Measurements from ENCODE around the gene ART3.

The ART3 gene

GRCh38 chr4:76072760-76073159, 1.7 kb upstream of the ART3 start:
- DNase-seq (ENCODE audit: low read depth), result no peak

DNA sequence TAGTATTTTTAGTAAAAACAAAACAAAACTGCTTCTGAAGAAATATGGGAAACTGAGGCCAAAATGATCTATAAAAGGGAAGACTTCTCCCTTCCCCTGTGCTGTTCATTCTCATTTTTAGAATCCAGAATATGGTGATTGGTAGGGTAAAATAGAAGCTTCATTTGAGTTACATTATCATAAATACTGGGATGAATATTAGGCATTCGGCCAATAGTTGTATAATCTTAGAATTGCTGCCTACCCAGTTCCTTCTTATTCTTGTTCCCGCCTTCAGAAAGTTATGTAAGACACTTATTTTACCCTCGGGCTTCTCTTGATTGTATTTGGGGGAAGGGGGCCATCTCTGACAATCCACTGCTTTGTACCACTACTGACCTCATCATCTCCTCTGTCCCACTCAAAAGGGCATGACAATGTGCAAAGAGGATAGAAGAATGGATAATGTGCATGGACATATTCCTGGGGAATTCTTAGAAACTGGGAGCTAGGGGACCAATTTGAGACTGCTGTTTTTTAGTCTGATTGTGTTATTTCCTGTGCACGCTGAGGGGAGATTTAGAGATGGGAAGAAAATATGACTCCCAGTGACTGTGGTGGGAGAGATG, 588 bp downstream of the ART3 start:
- no peak for DNase-seq (ENCODE audit: low read depth)

GRCh38 chr4:76078033-76078613, 3.6 kb downstream of the ART3 start:
- no peak for DNase-seq (ENCODE audit: low read depth)

DNA sequence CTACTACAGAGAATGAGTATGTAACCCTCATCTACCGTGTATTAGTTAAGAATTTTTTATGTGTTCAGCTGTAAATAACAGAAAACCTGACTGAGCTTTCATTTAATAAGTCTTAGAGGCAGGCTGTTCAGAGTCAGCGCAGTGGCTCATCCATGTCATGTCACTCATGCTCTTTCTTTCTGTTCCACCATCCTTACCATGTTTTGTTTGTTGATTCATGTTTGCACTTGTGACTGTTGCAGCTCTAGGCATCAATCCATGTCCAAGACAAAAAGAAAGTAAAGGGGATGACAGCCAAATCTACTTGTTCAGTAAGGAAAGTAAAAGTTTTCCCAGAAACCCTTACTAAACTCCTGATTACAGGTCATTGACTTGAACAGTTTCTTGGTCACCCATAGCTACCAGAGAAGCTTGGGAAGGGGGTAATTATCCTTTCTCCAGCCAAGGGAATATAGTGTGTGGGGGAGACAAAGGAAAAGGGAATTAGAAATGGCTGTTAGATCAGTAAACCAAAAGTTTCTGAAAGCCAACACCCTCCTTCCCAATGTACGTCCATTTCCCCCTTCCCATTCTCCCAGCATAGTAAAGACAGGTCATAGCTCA, 9.0 kb downstream of the ART3 start:
- DNase-seq (ENCODE audit: low read depth), result no peak

DNA sequence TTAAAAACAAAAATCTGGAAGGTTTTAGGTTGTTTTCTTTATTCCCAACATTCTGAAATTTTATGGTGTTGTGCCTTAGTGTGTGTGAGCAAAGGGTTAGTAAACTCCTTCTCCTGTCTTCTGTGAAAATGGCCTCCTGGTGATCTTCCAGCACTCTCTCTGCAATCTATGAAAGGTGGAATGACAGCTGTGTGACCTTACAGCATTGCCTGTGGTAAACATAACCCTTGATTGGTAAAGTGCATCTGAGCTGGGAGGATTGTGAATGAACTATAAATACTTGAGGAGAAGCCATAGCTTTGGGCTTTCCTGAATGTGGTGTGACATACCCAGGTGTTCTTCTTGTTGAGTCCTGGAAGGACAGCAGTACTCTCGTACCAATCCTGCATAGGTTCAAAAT, 10.0 kb downstream of the ART3 start:
- no peak for DNase-seq (ENCODE audit: low read depth)

DNA sequence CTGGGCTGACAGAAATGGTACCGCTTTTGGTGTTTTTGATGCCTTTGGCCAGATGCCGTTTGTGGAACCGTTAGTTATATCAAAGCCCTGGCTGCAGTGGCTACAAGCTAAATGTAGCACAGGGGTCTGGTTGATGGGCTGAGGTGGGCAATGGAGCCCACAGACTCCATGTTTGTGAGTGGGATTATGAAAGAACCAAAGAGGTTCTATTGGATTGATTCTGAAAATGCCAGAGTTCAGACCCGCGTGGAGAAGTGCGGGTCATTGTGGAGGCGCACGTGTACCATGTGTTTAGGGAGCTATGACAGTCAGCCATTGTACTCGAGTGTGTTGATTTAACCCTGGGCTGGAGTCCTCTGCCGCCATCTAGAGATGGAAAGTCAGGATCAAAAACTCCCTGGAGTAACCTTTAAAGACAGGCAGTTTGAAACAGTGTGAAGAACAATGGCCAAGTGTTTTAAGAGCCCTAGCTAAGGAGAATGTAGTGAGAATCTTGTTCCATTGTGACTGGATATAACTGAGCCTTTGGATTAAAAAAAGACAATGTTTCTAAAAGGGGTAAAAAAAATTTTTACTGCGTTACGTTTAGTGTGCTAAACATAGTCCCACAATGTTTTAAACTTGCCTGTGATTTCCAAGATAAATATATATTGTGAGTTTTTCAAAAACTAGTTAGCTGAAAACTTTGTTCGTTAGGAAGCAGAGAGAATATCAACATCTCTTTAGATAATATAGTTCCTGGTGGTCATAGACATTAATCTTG, 12.7 kb downstream of the ART3 start:
- peak; percentile 29 for DNase-seq (ENCODE audit: low read depth)

GRCh38 chr4:76088719-76089118, 14.2 kb downstream of the ART3 start:
- DNase-seq (ENCODE audit: low read depth), result no peak

GRCh38 chr4:76090241-76090691, 15.8 kb downstream of the ART3 start:
- DNase-seq (ENCODE audit: low read depth), result peak; percentile 53

- no peak for DNase-seq (ENCODE audit: low read depth)
Measured at GRCh38 chr4:76091052-76091451, 16.5 kb downstream of the ART3 start.

GRCh38 chr4:76095568-76095967, 21.1 kb downstream of the ART3 start:
- no peak for DNase-seq (ENCODE audit: low read depth)

DNA sequence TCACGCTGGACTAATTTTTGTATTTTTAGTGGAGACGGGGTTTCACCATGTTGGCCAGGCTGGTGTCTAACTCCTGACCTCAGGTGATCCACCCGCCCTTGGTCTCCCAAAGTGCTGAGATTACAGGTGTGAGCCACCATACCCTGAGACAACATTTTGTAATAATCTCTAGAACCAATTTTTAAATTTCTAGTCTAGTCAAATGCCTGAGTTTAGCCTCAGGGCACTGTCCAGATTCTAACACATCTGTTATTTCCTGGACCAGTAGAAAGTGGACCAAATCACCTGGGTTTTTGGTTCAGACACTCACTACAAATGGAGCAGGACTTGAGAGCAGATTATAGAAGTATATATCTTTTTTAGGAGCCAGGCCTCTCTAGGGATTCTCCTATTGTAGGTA, 21.6 kb downstream of the ART3 start:
- no peak for DNase-seq (ENCODE audit: low read depth)

- no peak for DNase-seq (ENCODE audit: low read depth)
Measured at GRCh38 chr4:76105652-76106051, 31.1 kb downstream of the ART3 start.

DNA sequence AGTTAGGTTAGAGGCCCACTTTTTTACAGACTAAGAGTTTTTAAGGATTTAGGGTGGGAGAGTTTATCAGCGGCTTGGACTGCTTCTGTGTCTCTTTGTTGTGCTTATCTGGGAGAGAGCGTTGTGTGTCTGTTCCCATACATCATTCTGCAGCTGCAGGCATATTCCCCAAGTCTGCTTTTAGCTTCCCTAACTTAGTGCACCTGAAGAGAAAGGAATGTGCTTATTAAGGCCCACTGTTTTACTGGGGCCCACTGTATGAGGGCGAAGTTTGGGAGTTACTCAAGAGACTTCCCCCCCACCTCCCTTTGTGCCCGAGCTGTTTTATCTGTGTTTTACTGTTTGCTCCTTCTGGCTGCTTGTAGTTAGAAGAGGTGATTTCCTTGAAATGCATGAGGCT, 31.9 kb downstream of the ART3 start:
- no peak for DNase-seq (ENCODE audit: low read depth)

- DNase-seq (ENCODE audit: low read depth), result no peak
Measured at GRCh38 chr4:76108467-76109181, 34.1 kb downstream of the ART3 start.

DNA sequence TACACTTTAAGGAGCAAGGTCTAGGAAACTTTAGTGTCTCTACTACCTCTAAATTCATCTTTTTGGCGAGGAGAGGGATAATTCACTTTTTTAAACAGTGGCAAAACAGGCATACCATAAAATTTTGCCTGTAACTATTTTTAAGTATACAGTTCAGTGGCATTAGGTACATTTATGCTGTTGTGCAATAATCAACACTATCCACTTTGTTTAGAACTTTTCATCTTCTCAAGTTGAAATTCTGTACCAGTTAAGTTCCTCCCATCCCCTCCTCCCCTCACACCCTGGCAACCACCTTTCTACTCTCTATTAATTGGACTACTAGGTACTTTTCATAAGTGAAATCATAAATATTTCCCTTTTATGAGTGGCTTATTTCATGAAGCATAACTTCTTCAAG, 42.3 kb downstream of the ART3 start:
- DNase-seq (ENCODE audit: low read depth), result no peak

GRCh38 chr4:76117536-76117935, 43.0 kb downstream of the ART3 start:
- no peak for DNase-seq (ENCODE audit: low read depth)

DNA sequence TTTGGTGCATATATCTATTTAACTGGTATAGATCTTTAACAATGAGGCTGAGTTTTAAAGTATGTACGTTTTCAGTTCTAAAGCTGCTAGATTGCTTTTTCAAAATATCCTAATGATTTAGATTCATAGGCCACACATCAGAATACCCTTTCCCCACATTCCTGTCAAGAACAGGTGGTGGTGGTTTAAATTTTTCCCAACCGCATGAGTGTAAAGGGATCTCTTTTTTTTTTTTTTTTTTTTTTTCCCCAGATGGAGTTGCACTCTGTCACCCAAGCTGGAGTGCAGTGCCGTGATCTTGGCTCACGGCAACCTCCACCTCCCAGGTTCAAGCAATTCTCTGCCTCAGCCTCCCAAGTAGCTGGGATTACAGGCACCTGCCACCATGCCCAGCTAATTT, 45.7 kb downstream of the ART3 start:
- DNase-seq (ENCODE audit: low read depth), result no peak

DNA sequence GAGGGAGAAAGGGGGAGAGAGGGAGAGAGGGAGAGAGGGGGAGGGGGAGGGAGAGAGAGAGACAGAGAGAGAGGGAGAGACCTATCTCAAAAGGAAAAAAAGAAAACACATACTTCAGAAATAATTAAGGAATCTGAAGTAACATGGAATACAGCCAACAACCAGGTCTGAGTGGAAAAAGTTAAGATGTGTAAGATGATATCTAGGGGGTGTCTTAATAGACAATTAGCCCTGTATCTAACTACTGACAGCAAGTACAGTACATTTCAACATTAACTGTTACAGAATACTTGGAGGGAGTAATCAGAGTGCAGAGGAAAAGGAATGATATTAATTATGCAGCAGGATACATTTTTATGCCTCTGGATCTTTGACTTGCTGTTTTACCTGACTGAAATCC, 51.3 kb downstream of the ART3 start:
- no peak for DNase-seq (ENCODE audit: low read depth)

- DNase-seq (ENCODE audit: low read depth), result no peak
Measured at GRCh38 chr4:76127754-76128153, 53.2 kb downstream of the ART3 start.

GRCh38 chr4:76141241-76141640, 66.7 kb downstream of the ART3 start:
- no peak for DNase-seq (ENCODE audit: low read depth)

- no peak for DNase-seq (ENCODE audit: low read depth)
Measured at GRCh38 chr4:76144546-76144945, 70.0 kb downstream of the ART3 start.

- peak; percentile 72 for DNase-seq (ENCODE audit: low read depth)
Measured at GRCh38 chr4:76147454-76148141, 73.1 kb downstream of the ART3 start.

Data from fibroblast of the conjunctiva (primary cell).